Neural cell (in vitro differentiated cells): ENCODE measurements around the gene CARMIL1.

Source experiments
- POLR2AphosphoS5 ChIP-seq: IDR thresholded peaks from 2 replicates; pipeline ENCODE4 v1.6.1; 2012
- TF ChIP-seq, protein P1 (sequence below): fragments of 450-650 bp; IDR thresholded peaks from 2 replicates; pipeline ENCODE4 v1.5.1; 2014; ENCODE audit warnings: antibody characterized with exemption, mild to moderate bottlenecking, moderate library complexity; ENCODE audit not compliant: poor library complexity, severe bottlenecking

DNA sequence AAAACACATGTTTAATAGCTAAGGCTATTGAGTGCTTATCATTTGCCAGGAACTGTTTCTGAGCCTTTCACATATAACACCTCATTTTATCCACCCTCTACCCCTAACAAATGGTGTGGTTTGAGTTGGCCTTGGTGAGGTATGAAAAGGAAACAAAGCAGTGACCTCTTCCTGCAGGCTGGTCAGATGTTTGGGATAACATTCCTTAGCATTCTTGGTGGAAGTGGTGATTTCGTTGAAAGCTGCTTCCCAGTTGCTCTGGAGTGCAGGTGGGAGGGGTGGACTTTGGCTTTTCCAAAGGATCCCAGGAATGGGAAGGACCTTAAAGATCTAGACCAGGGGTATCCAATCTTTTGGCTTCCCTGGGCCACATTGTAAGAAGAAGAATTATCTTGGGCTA is 41.3 kb downstream of the CARMIL1 start:
- TF ChIP-seq, protein P1, sequence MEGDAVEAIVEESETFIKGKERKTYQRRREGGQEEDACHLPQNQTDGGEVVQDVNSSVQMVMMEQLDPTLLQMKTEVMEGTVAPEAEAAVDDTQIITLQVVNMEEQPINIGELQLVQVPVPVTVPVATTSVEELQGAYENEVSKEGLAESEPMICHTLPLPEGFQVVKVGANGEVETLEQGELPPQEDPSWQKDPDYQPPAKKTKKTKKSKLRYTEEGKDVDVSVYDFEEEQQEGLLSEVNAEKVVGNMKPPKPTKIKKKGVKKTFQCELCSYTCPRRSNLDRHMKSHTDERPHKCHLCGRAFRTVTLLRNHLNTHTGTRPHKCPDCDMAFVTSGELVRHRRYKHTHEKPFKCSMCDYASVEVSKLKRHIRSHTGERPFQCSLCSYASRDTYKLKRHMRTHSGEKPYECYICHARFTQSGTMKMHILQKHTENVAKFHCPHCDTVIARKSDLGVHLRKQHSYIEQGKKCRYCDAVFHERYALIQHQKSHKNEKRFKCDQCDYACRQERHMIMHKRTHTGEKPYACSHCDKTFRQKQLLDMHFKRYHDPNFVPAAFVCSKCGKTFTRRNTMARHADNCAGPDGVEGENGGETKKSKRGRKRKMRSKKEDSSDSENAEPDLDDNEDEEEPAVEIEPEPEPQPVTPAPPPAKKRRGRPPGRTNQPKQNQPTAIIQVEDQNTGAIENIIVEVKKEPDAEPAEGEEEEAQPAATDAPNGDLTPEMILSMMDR: no peak
- no peak for TF ChIP-seq POLR2AphosphoS5
